Measurements from ENCODE around the gene DTYMK.

- TF ChIP-seq YY1 (IDR thresholded peaks at IDR 0.05; ENCODE audit: insufficient read depth, insufficient read length) (no peak), ZNF274 (IDR thresholded peaks at IDR 0.05; ENCODE audit: low read depth, low read length) (no peak)
Measured at GRCh38 chr2:241678784-241679540, 7.7 kb downstream of the DTYMK start.

Measured in NT2/D1 (cell line).